Neural cell (in vitro differentiated cells): ENCODE data around the gene P4HA2. TPM values are rescaled to one million over a fixed set of nuclear protein-coding genes. Genes with fewer than 3 reads are reported as not detected.

ENCODE experiments used
- H2AFZ ChIP-seq: fragments of 200-600, 300-800 bp; sonication (generic), shearing (Covaris generic); 2 replicates; pipeline ENCODE4 v1.6.0; 2014; ENCODE audit warnings: low read depth, mild to moderate bottlenecking, antibody characterized with exemption, low read length, moderate library complexity
- H3F3A ChIP-seq: fragments of 200-600 bp; shearing (Covaris generic); 2 replicates; pipeline ENCODE4 v1.6.1; 2016; ENCODE audit warnings: mild to moderate bottlenecking, moderate library complexity, mixed read lengths, antibody characterized with exemption, low read length; ENCODE audit not compliant: insufficient read depth, poor library complexity, severe bottlenecking
- H3K27ac ChIP-seq: fragments of 200-600, 300-800 bp; sonication (generic), shearing (Covaris generic); 2 replicates; pipeline ENCODE4 v1.5.1; 2014; ENCODE audit warnings: mild to moderate bottlenecking, low read length, moderate library complexity
- H3K27me3 ChIP-seq: fragments of 300-800, 200-600 bp; sonication (generic), shearing (Covaris generic); 2 replicates; pipeline ENCODE4 v1.6.0; 2014; ENCODE audit warnings: mild to moderate bottlenecking, low read depth, low read length, moderate library complexity; ENCODE audit not compliant: insufficient read depth
- H3K36me3 ChIP-seq: fragments of 300-800, 200-600 bp; sonication (generic), shearing (Covaris generic); 2 replicates; pipeline ENCODE4 v1.5.1; 2014; ENCODE audit warnings: mild to moderate bottlenecking, antibody characterized with exemption, low read length, moderate library complexity; ENCODE audit not compliant: insufficient read depth
- H3K4me2 ChIP-seq: fragments of 300-800, 200-600 bp; sonication (generic), shearing (Covaris generic); 2 replicates; pipeline ENCODE4 v1.6.0; 2014; ENCODE audit warnings: mild to moderate bottlenecking, low read length
- H3K4me3 ChIP-seq: fragments of 300-800, 200-600 bp; sonication (generic), shearing (Covaris generic); 2 replicates; pipeline ENCODE4 v1.5.1; 2014; ENCODE audit warnings: mild to moderate bottlenecking, low read length, moderate library complexity
- H3K79me2 ChIP-seq: fragments of 200-600 bp; shearing (Covaris generic); replicated peaks from 2 replicates; pipeline ENCODE4 v1.6.0; 2014; ENCODE audit warnings: mild to moderate bottlenecking, low read length, moderate library complexity; ENCODE audit not compliant: insufficient read depth
- H3K9ac ChIP-seq: fragments of 300-800, 200-600 bp; sonication (generic), shearing (Covaris generic); 2 replicates; pipeline ENCODE4 v1.6.1; 2016; ENCODE audit warnings: mild to moderate bottlenecking, low read length, mixed read lengths
- H3K9me2 ChIP-seq: fragments of 200-600 bp; shearing (Covaris generic); 2 replicates; pipeline ENCODE4 v1.6.1; 2016; ENCODE audit warnings: mild to moderate bottlenecking, low read length, mixed read lengths; ENCODE audit not compliant: insufficient read depth
- H3K9me3 ChIP-seq: fragments of 200-600, 300-800 bp; sonication (generic), shearing (Covaris generic); 2 replicates; pipeline ENCODE4 v1.6.1; 2016; ENCODE audit warnings: mild to moderate bottlenecking, mixed run types, low read length, moderate library complexity, mixed read lengths
- H4K20me1 ChIP-seq: fragments of 200-600 bp; shearing (Covaris generic); 2 replicates; pipeline ENCODE4 v1.6.1; 2016; ENCODE audit warnings: mild to moderate bottlenecking, mixed run types; ENCODE audit not compliant: insufficient read depth
- EP300 ChIP-seq: fragments of 450-650 bp; conservative IDR thresholded peaks from 2 replicates; pipeline ENCODE4 v1.6.1; 2014; ENCODE audit warnings: antibody characterized with exemption, mild to moderate bottlenecking, moderate library complexity; ENCODE audit not compliant: poor library complexity, severe bottlenecking
- EZH2 ChIP-seq: fragments of 200-600, 300-800 bp; shearing (Covaris generic), sonication (generic); IDR thresholded peaks from 2 replicates; pipeline ENCODE4 v1.6.1; 2014; ENCODE audit warnings: antibody characterized with exemption, low read length, borderline replicate concordance, mild to moderate bottlenecking; ENCODE audit not compliant: insufficient read depth, poor library complexity, severe bottlenecking
- MXI1 ChIP-seq: fragments of 450-650 bp; conservative IDR thresholded peaks from 2 replicates; pipeline ENCODE4 v1.6.1; 2014; ENCODE audit warnings: antibody characterized with exemption, mild to moderate bottlenecking; ENCODE audit not compliant: poor library complexity, severe bottlenecking
- POLR2AphosphoS5 ChIP-seq: IDR thresholded peaks from 2 replicates; pipeline ENCODE4 v1.6.1; 2012
- RAD21 ChIP-seq: fragments of 450-650 bp; conservative IDR thresholded peaks from 2 replicates; pipeline ENCODE4 v1.6.1; 2014; ENCODE audit warnings: antibody characterized with exemption, mild to moderate bottlenecking, moderate library complexity
- REST ChIP-seq: IDR thresholded peaks from 2 replicates; pipeline ENCODE4 v1.6.1; 2012; ENCODE audit warnings: borderline replicate concordance
- SMC3 ChIP-seq: fragments of 450-650 bp; conservative IDR thresholded peaks from 2 replicates; pipeline ENCODE4 v1.6.1; 2014; ENCODE audit warnings: antibody characterized with exemption, mild to moderate bottlenecking, moderate library complexity; ENCODE audit not compliant: poor library complexity
- TAF1 ChIP-seq: IDR thresholded peaks from 2 replicates; pipeline ENCODE4 v1.6.1; 2012; ENCODE audit warnings: low read depth
- polyA plus RNA-seq: library from polyadenylated mRNA; depleted of rRNA; stranded (reverse); fragments of >200 nt; gene quantifications from 2 replicates; pipeline ENCODE4 v1.2.3, GENCODE V29; 2014
- TF ChIP-seq, protein P1 (sequence below): fragments of 450-650 bp; IDR thresholded peaks from 2 replicates; pipeline ENCODE4 v1.5.1; 2014; ENCODE audit warnings: antibody characterized with exemption, mild to moderate bottlenecking, moderate library complexity; ENCODE audit not compliant: poor library complexity, severe bottlenecking

Gene P4HA2
- polyA plus RNA-seq, 1 donor from 2014 or later, result 1.4 TPM

- Histone ChIP-seq H3K9ac (no peak overlapping the region), H3K27me3 (no peaks in the 10 kb centered on the region), H3K4me2 (no peak overlapping the region), H3K36me3 (no peaks in the 10 kb centered on the region), H3K9me3 (no peaks in the 10 kb centered on the region), H4K20me1 (no peaks in the 10 kb centered on the region), H3K4me3 (no peak overlapping the region), H3K9me2 (no peaks in the 10 kb centered on the region), H2AFZ (no peak overlapping the region), H3F3A (no peaks in the 10 kb centered on the region), H3K79me2 (no peaks in the 10 kb centered on the region), H3K27ac (no peak overlapping the region)
- TF ChIP-seq SMC3 (no peak), EP300 (no peak), TAF1 (no peak), POLR2AphosphoS5 (no peak), EZH2 (no peak), RAD21 (no peak), MXI1 (no peak), REST (no peak)
- TF ChIP-seq, protein P1, sequence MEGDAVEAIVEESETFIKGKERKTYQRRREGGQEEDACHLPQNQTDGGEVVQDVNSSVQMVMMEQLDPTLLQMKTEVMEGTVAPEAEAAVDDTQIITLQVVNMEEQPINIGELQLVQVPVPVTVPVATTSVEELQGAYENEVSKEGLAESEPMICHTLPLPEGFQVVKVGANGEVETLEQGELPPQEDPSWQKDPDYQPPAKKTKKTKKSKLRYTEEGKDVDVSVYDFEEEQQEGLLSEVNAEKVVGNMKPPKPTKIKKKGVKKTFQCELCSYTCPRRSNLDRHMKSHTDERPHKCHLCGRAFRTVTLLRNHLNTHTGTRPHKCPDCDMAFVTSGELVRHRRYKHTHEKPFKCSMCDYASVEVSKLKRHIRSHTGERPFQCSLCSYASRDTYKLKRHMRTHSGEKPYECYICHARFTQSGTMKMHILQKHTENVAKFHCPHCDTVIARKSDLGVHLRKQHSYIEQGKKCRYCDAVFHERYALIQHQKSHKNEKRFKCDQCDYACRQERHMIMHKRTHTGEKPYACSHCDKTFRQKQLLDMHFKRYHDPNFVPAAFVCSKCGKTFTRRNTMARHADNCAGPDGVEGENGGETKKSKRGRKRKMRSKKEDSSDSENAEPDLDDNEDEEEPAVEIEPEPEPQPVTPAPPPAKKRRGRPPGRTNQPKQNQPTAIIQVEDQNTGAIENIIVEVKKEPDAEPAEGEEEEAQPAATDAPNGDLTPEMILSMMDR, result no peak
Measured at GRCh38 chr5:132182359-132183040, 45.2 kb downstream of the P4HA2 start.

DNA sequence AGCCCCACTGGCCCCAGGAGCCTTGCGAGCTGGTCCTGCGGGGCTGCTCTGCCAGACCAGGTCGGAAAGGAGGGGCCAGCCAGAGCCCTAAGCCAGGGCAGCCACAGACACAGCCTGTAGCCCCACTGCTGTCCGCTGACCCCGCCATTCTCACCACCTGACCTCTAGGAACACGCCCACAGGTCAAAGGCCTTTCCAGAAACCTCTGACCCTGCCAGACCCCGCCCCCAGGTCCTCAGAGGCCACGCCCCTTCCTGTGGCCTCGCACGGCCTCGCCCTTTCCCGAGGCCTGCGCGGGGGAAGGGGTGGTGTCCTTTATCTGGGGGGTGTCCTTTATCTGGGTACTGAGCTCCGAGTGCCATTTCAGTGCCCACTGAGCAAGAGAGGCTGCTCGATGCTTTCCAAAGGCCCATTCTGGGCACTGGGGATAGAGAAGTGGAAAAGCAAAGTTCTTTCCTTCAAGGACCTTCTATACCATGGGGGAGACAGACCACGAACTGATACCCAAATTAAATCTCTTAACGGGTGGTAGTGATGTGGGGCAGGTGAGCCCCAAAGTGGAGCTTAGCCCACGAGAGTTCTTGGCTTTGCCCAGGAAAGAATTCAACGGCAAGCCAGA, 46.5 kb downstream of the P4HA2 start:
- Histone ChIP-seq H3K4me3 (no peak overlapping the region), H3K36me3 (no peaks in the 10 kb centered on the region), H3K4me2 (no peak overlapping the region)

More for the DNA sequence above, 46.5 kb downstream of the P4HA2 start:
- H3K9ac ChIP-seq, result no peak overlapping the region
- no peak overlapping the region for H3K27ac ChIP-seq
- no peaks in the 10 kb centered on the region for H4K20me1 ChIP-seq
- H3F3A ChIP-seq, result no peaks in the 10 kb centered on the region
- TF ChIP-seq EP300 (no peak), RAD21 (no peak), REST (no peak), POLR2AphosphoS5 (no peak), EZH2 (no peak), TAF1 (no peak), SMC3 (no peak), MXI1 (no peak)
- TF ChIP-seq, protein P1, result no peak
- no peaks in the 10 kb centered on the region for H3K79me2 ChIP-seq
- no peak overlapping the region for H2AFZ ChIP-seq
- H3K27me3 ChIP-seq, result no peaks in the 10 kb centered on the region
- no peaks in the 10 kb centered on the region for H3K9me2 ChIP-seq
- H3K9me3 ChIP-seq, result no peaks in the 10 kb centered on the region
